GM12892 (cell line): ENCODE data around the gene ZBTB20.

Source experiments
- POLR2A ChIP-seq: IDR thresholded peaks from 2 replicates; pipeline ENCODE4 v1.6.1; 2011; ENCODE audit warnings: low read depth, low read length, control low read depth
- POLR2AphosphoS5 ChIP-seq: IDR thresholded peaks from 2 replicates; pipeline ENCODE4 v1.6.1; 2011; ENCODE audit warnings: low read depth, low read length, control low read depth

DNA sequence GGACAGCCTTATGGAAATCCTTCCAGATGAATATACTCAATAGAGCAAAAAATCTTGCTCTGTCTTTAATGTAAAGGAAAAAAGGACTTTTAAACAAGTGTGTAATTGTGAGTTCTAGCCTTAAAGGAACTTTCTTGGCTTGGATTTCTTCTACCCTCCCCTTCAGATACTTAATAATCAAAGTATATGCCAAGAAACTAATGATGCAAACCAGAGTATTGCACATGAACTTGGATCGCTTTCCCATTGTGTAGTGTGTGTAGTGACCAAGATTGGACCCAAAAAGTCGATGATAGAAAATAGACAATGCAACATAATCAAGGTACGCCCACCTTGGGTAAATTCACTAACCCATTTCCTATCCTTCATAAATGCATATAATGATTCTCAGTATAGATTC, 729.4 kb downstream of the ZBTB20 start:
- no peak for TF ChIP-seq POLR2A
- TF ChIP-seq POLR2AphosphoS5 = no peak
